ENCODE measurements around the gene IL18BP. TPM values are rescaled to one million over a fixed set of nuclear protein-coding genes. Genes with fewer than 3 reads are reported as not detected.
A peak's percentile ranks its signal among the peaks of the same experiment; 100 is the strongest.

Gene IL18BP
- total RNA-seq, 8 experiments from 2014 or later, result 3.2 to 7.5 (median 4.7) TPM

- WGBS, 10 experiments, result 0 to 100% (median 94%) methylated on average over 1 to 5 of the region's 8 CpGs; no CpG with 5 or more reads in 6 of the 10 experiments
- Histone ChIP-seq H3K4me1 (replicated peaks in 1 of 2) (no peaks in the 10 kb centered on the region), H3K27ac (no peak overlapping the region), H3K4me3 (no peak overlapping the region)
- in situ Hi-C loops (cut with MboI; ENCODE audit: low pct_unique_long_range_greater_than_20kb in 2 of 9, low sequenced_read_pairs in 9 of 9, unreplicated experiment in 9 of 9), result loop anchor here in 2 of 9 experiments (25.0 kb wide), 1 partner anchor 413 kb away; no protein-coding TSS in a partner anchor
- ATAC-seq (replicated peaks in 6 of 8), result peak in 3 of 8 experiments; percentile 24 to 37 (median 35)
These were observed 1.1 kb downstream of the IL18BP start for GRCh38 chr11:71999798-72000197.

- 97 to 100% (median 100%) methylated on average over 1 to 5 of the region's 10 CpGs; no CpG with 5 or more reads in 6 of the 10 experiments for WGBS, 10 experiments
- Histone ChIP-seq H3K4me3 (no peak overlapping the region), H3K4me1 (replicated peaks in 1 of 2) (no peaks in the 10 kb centered on the region), H3K27ac (no peak overlapping the region)
- in situ Hi-C loops (cut with MboI; ENCODE audit: low pct_unique_long_range_greater_than_20kb in 2 of 9, low sequenced_read_pairs in 9 of 9, unreplicated experiment in 9 of 9), result loop anchor here in 2 of 9 experiments (25.0 kb wide), 1 partner anchor 412 kb away; no protein-coding TSS in a partner anchor
- ATAC-seq (replicated peaks in 6 of 8), result no peak
These were observed 1.6 kb downstream of the IL18BP start for GRCh38 chr11:72000202-72000867.

GRCh38 chr11:72001285-72001684 lies 2.6 kb downstream of the IL18BP start:
- ATAC-seq (replicated peaks in 6 of 8), result no peak
- in situ Hi-C loops (cut with MboI; ENCODE audit: low pct_unique_long_range_greater_than_20kb in 2 of 9, low sequenced_read_pairs in 9 of 9, unreplicated experiment in 9 of 9), result loop anchor here in 2 of 9 experiments (25.0 kb wide), 1 partner anchor 411 kb away; no protein-coding TSS in a partner anchor
- Histone ChIP-seq H3K4me1 (replicated peaks in 1 of 2) (no peaks in the 10 kb centered on the region), H3K27ac (no peak overlapping the region), H3K4me3 (no peak overlapping the region)
- WGBS, 10 experiments, result no CpG with 5 or more reads among the region's 11 CpGs

GRCh38 chr11:72001834-72002591 lies 3.3 kb downstream of the IL18BP start:
- no peak overlapping the region for H3K27ac ChIP-seq
- H3K4me1 ChIP-seq (replicated peaks in 1 of 2), result no peaks in the 10 kb centered on the region
- H3K4me3 ChIP-seq, result no peak overlapping the region
- peak in 3 of 8 experiments; percentile 13 to 20 (median 16) for ATAC-seq (replicated peaks in 6 of 8)
- in situ Hi-C loops (cut with MboI; ENCODE audit: low pct_unique_long_range_greater_than_20kb in 2 of 9, low sequenced_read_pairs in 9 of 9, unreplicated experiment in 9 of 9), result loop anchor here in 2 of 9 experiments (25.0 kb wide), 1 partner anchor 410 kb away; no protein-coding TSS in a partner anchor
- 33 to 100% (median 70%) methylated on average over 1 to 7 of the region's 10 CpGs for WGBS, 10 experiments

GRCh38 chr11:72002841-72003775 lies 4.4 kb downstream of the IL18BP start:
- H3K4me3 ChIP-seq, result no peak overlapping the region
- H3K4me1 ChIP-seq (replicated peaks in 1 of 2), result no peaks in the 10 kb centered on the region
- ATAC-seq (replicated peaks in 6 of 8), result peak in 3 of 8 experiments; percentile 3 to 11 (median 4)
- in situ Hi-C loops (cut with MboI; ENCODE audit: low pct_unique_long_range_greater_than_20kb in 2 of 9, low sequenced_read_pairs in 9 of 9, unreplicated experiment in 9 of 9), result loop anchor here in 2 of 9 experiments (25.0 kb wide), 1 partner anchor 409 kb away; no protein-coding TSS in a partner anchor
- no peak overlapping the region for H3K27ac ChIP-seq
- WGBS, 10 experiments, result 56 to 100% (median 100%) methylated on average over 1 to 5 of the region's 12 CpGs; no CpG with 5 or more reads in 3 of the 10 experiments

- H3K4me1 ChIP-seq (replicated peaks in 1 of 2), result no peaks in the 10 kb centered on the region
- in situ Hi-C loops (cut with MboI; ENCODE audit: low pct_unique_long_range_greater_than_20kb in 2 of 9, low sequenced_read_pairs in 9 of 9, unreplicated experiment in 9 of 9), result loop anchor here in 2 of 9 experiments (25.0 kb wide), 1 partner anchor 409 kb away; no protein-coding TSS in a partner anchor
- no peak overlapping the region for H3K27ac ChIP-seq
- WGBS, 10 experiments, result 83% methylated on average over 8 of the region's 20 CpGs; no CpG with 5 or more reads in 9 of the 10 experiments
- ATAC-seq (replicated peaks in 6 of 8), result peak in 1 of 8 experiments; percentile 13
- H3K4me3 ChIP-seq, result no peak overlapping the region
These were observed 5.1 kb downstream of the IL18BP start for GRCh38 chr11:72003776-72004171.

- Histone ChIP-seq H3K4me3 (no peak overlapping the region), H3K4me1 (replicated peaks in 1 of 2) (no peaks in the 10 kb centered on the region), H3K27ac (no peak overlapping the region)
- 60 to 100% (median 83%) methylated on average over 1 to 5 of the region's 16 CpGs; no CpG with 5 or more reads in 5 of the 10 experiments for WGBS, 10 experiments
- peak in 1 of 8 experiments; percentile 5 for ATAC-seq (replicated peaks in 6 of 8)
- in situ Hi-C loops (cut with MboI; ENCODE audit: low pct_unique_long_range_greater_than_20kb in 2 of 9, low sequenced_read_pairs in 9 of 9, unreplicated experiment in 9 of 9), result loop anchor here in 2 of 9 experiments (25.0 kb wide), 1 partner anchor 408 kb away; no protein-coding TSS in a partner anchor
These were observed 6.0 kb downstream of the IL18BP start for GRCh38 chr11:72004515-72005346.

GRCh38 chr11:72005347-72006260 lies 6.9 kb downstream of the IL18BP start:
- Histone ChIP-seq H3K27ac (no peak overlapping the region), H3K4me3 (no peak overlapping the region), H3K4me1 (replicated peaks in 1 of 2) (no peaks in the 10 kb centered on the region)
- no peak for ATAC-seq (replicated peaks in 6 of 8)
- 89 to 100% (median 98%) methylated on average over 1 to 13 of the region's 20 CpGs; no CpG with 5 or more reads in 2 of the 10 experiments for WGBS, 10 experiments
- in situ Hi-C loops (cut with MboI; ENCODE audit: low pct_unique_long_range_greater_than_20kb in 2 of 9, low sequenced_read_pairs in 9 of 9, unreplicated experiment in 9 of 9), result loop anchor here in 2 of 9 experiments (25.0 kb wide), 1 partner anchor 407 kb away; no protein-coding TSS in a partner anchor

GRCh38 chr11:72006309-72007088 lies 7.8 kb downstream of the IL18BP start:
- Histone ChIP-seq H3K4me3 (no peak overlapping the region), H3K4me1 (replicated peaks in 1 of 2) (no peaks in the 10 kb centered on the region), H3K27ac (no peak overlapping the region)
- in situ Hi-C loops (cut with MboI; ENCODE audit: low pct_unique_long_range_greater_than_20kb in 2 of 9, low sequenced_read_pairs in 9 of 9, unreplicated experiment in 9 of 9), result loop anchor here in 2 of 9 experiments (25.0 kb wide), 1 partner anchor 406 kb away; no protein-coding TSS in a partner anchor
- ATAC-seq (replicated peaks in 6 of 8), result no peak
- 30 to 100% (median 85%) methylated on average over 2 to 5 of the region's 8 CpGs; no CpG with 5 or more reads in 3 of the 10 experiments for WGBS, 10 experiments

GRCh38 chr11:72007089-72007476 lies 8.4 kb downstream of the IL18BP start:
- no peaks in the 10 kb centered on the region for H3K4me1 ChIP-seq (replicated peaks in 1 of 2)
- no peak overlapping the region for H3K27ac ChIP-seq
- no peak for ATAC-seq (replicated peaks in 6 of 8)
- in situ Hi-C loops (cut with MboI; ENCODE audit: low pct_unique_long_range_greater_than_20kb in 2 of 9, low sequenced_read_pairs in 9 of 9, unreplicated experiment in 9 of 9), result loop anchor here in 2 of 9 experiments (25.0 kb wide), 1 partner anchor 405 kb away; no protein-coding TSS in a partner anchor
- no peak overlapping the region for H3K4me3 ChIP-seq
- 60 to 100% (median 87%) methylated on average over 1 to 11 of the region's 15 CpGs; no CpG with 5 or more reads in 4 of the 10 experiments for WGBS, 10 experiments
